Measurements from ENCODE around the gene PIK3CA. TPM values are rescaled to one million over a fixed set of nuclear protein-coding genes. Genes with fewer than 3 reads are reported as not detected.
"Not testable (repeated sequence)": the region's sequence is repeated elsewhere in the genome, so short reads cannot be mapped to it uniquely, and the experiment has no call there.

Gene PIK3CA
- total and polyA plus RNA-seq, 12 donors, result 4.1 to 52.4 (median 24.6) TPM

- no peak for TF ChIP-seq POLR2A (IDR thresholded peaks at IDR 0.05)
- TF ChIP-seq, protein P1, sequence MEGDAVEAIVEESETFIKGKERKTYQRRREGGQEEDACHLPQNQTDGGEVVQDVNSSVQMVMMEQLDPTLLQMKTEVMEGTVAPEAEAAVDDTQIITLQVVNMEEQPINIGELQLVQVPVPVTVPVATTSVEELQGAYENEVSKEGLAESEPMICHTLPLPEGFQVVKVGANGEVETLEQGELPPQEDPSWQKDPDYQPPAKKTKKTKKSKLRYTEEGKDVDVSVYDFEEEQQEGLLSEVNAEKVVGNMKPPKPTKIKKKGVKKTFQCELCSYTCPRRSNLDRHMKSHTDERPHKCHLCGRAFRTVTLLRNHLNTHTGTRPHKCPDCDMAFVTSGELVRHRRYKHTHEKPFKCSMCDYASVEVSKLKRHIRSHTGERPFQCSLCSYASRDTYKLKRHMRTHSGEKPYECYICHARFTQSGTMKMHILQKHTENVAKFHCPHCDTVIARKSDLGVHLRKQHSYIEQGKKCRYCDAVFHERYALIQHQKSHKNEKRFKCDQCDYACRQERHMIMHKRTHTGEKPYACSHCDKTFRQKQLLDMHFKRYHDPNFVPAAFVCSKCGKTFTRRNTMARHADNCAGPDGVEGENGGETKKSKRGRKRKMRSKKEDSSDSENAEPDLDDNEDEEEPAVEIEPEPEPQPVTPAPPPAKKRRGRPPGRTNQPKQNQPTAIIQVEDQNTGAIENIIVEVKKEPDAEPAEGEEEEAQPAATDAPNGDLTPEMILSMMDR (IDR thresholded peaks at IDR 0.05), result no peak
- H3K36me3 ChIP-seq (replicated peaks in 1 of 2), result no peaks in the 10 kb centered on the region
- no peaks in the 10 kb centered on the region for H3K27me3 ChIP-seq
- no peak overlapping the region for H3K27ac ChIP-seq
- H3K9me3 ChIP-seq (replicated peaks in 1 of 3), result no peaks in the 10 kb centered on the region
- DNase-seq, result no peak
- H3K4me3 ChIP-seq, result no peak overlapping the region
- H3K4me1 ChIP-seq (replicated peaks in 1 of 2), result no peaks in the 10 kb centered on the region
- intact Hi-C loops (cut with DNase I), result loop anchor here in 1 of 2 donors (5.0 kb wide), 1 partner anchor 211 kb away; no protein-coding TSS in a partner anchor
- 15 to 35% (median 29%) methylated on average over 1 of the region's 1 CpG for WGBS, 4 donors
Observed at GRCh38 chr3:179105881-179106280, 42.3 kb upstream of the PIK3CA start.

DNA sequence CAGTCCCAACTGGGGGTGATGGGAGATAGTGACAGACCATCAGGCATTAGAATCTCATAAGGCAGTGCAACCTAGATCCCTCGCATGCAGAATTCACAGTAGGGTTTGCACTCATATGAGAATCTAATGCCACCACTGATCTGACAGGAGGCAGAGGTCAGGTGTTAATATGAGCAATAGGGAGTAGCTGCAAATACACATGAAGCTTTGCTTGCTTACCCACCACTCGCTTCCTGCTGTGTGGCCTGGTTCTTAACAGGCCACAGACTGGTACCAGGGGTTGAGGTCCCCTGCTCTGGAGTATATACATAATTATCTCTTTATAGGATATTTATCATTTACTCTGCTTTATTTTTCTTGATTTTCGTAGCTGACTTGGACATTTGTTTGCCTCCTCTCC is 40.5 kb upstream of the PIK3CA start:
- WGBS, 4 donors, result 77 to 90% (median 82%) methylated on average over 3 of the region's 3 CpGs
- TF ChIP-seq, protein P1 (IDR thresholded peaks at IDR 0.05), result no peak
- TF ChIP-seq POLR2A (IDR thresholded peaks at IDR 0.05), result no peak
- Histone ChIP-seq H3K27me3 (no peaks in the 10 kb centered on the region), H3K4me3 (no peak overlapping the region), H3K27ac (no peak overlapping the region), H3K9me3 (replicated peaks in 1 of 3) (no peaks in the 10 kb centered on the region), H3K4me1 (replicated peaks in 1 of 2) (no peaks in the 10 kb centered on the region), H3K36me3 (replicated peaks in 1 of 2) (no peaks in the 10 kb centered on the region)
- intact Hi-C loops (cut with DNase I), result loop anchor here in 1 of 2 donors (5.0 kb wide), 1 partner anchor 210 kb away; no protein-coding TSS in a partner anchor
- no peak for DNase-seq

DNA sequence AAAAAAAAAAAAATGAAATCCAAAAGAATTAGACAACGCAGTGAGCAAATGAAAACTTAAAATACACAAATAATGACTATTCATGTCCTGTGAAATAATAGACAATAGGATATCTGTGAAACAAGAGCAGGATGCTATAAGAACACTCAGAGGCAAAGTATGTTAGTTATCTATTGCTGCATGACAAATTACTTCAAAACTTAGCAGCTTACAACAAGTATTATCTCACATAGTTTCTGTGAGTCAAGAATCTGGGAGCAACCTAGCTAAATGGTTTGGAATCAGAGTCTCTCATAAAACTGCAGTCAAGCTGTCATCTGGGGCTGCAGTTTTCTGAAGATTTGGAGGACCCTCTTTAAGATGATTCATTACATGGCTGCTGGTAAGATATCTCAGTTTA is 40.1 kb upstream of the PIK3CA start:
- WGBS, 4 donors, result 73 to 87% (median 82%) methylated on average over 1 of the region's 1 CpG
- H3K27ac ChIP-seq, result no peak overlapping the region
- no peaks in the 10 kb centered on the region for H3K9me3 ChIP-seq (replicated peaks in 1 of 3)
- DNase-seq, result no peak
- TF ChIP-seq, protein P1 (IDR thresholded peaks at IDR 0.05), result no peak
- TF ChIP-seq POLR2A (IDR thresholded peaks at IDR 0.05), result no peak
- H3K27me3 ChIP-seq, result no peaks in the 10 kb centered on the region
- intact Hi-C loops (cut with DNase I), result loop anchor here in 1 of 2 donors (5.0 kb wide), 1 partner anchor 209 kb away; no protein-coding TSS in a partner anchor
- no peaks in the 10 kb centered on the region for H3K4me1 ChIP-seq (replicated peaks in 1 of 2)
- H3K4me3 ChIP-seq, result no peak overlapping the region
- H3K36me3 ChIP-seq (replicated peaks in 1 of 2), result no peaks in the 10 kb centered on the region

DNA sequence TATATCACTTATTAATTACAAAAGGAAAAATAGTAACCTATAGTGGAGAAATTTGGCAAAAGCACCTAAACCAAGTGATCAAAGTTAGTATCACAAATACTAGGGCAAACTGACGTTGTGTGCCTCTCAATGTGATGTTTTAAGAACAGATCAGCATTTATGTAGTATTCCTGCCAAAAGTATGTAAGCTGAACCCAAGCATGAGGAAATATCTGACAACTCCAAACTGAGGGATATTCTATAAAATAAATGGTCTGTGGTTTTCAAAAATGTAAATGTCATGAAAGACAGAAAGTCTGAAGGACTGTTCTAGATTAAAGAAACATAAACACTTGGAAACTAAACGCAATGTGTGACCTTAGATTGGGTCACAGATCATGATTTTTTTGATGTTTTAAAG is 34.3 kb upstream of the PIK3CA start:
- DNase-seq, result no peak
- 52 to 62% (median 55%) methylated on average over 2 of the region's 2 CpGs for WGBS, 4 donors
- intact Hi-C loops (cut with DNase I), result no loop called here
- H3K4me3 ChIP-seq, result no peak overlapping the region
- no peak for TF ChIP-seq POLR2A (IDR thresholded peaks at IDR 0.05)
- TF ChIP-seq, protein P1 (IDR thresholded peaks at IDR 0.05), result no peak
- H3K36me3 ChIP-seq (replicated peaks in 1 of 2), result no peaks in the 10 kb centered on the region
- H3K27ac ChIP-seq, result no peak overlapping the region
- no peaks in the 10 kb centered on the region for H3K9me3 ChIP-seq (replicated peaks in 1 of 3)
- no peaks in the 10 kb centered on the region for H3K27me3 ChIP-seq
- H3K4me1 ChIP-seq (replicated peaks in 1 of 2), result no peaks in the 10 kb centered on the region

- WGBS, 4 donors, result 23 to 71% (median 63%) methylated on average over 1 of the region's 1 CpG
Observed at GRCh38 chr3:179115444-179115843, 32.7 kb upstream of the PIK3CA start.

More at GRCh38 chr3:179115444-179115843, 32.7 kb upstream of the PIK3CA start:
- H3K36me3 ChIP-seq (replicated peaks in 1 of 2); intact Hi-C loops (cut with DNase I); H3K9me3 ChIP-seq (replicated peaks in 1 of 3); H3K27me3 ChIP-seq; H3K27ac ChIP-seq; H3K4me1 ChIP-seq (replicated peaks in 1 of 2); H3K4me3 ChIP-seq; DNase-seq: not testable (repeated sequence)

Data from adrenal gland (tissue), 12 donors.